CD4-positive, alpha-beta T cell treated with Interleukin-12 subunit alpha and Interleukin-12 subunit beta, for 1 hour (primary cell): Measurements from ENCODE around the gene TKFC.

Experiments
- DNase-seq: peaks from one replicate; pipeline ENCODE4 v3.0.0-alpha.2; 2020

TKFC gene

DNA sequence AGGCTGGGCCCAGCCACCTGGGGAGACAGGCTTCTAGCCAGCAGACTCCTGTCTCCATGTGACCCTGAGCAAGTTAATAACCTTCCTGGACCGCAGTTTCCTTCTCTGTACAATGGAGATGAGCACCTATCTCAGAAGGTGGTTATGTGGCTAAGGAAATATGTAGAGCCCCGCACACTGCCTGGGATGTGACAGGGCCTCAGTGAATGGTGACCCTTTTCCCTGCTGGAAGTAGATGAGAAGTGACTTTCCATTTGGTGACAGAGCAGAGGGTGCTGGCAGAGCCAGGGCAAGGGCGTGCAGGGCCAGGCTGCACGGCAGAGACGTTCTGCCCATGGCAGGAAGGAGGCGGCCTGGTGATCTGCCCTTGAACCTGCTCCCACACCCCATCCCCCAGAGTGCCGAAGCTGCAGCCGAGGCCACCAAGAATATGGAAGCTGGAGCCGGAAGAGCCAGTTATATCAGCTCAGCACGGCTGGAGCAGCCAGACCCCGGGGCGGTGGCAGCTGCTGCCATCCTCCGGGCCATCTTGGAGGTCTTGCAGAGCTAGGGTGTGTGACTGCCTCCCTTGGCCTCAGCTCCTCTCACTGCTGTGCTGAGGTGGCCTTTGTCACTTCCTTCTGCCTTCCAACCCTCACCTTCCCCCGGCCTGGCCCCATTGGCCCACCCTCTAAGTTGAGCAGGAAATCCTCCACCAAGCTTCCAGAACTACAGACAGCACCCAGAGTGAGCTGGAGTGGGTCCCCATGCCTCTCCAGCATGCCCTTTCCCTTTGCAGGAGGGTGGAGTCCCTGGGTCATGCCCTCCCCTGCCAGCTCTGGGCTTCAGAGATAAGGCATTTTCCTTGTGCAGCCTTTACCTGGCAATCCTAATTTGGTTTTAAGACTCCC is 13.2 kb downstream of the TKFC start:
- DNase-seq: no peak

DNA sequence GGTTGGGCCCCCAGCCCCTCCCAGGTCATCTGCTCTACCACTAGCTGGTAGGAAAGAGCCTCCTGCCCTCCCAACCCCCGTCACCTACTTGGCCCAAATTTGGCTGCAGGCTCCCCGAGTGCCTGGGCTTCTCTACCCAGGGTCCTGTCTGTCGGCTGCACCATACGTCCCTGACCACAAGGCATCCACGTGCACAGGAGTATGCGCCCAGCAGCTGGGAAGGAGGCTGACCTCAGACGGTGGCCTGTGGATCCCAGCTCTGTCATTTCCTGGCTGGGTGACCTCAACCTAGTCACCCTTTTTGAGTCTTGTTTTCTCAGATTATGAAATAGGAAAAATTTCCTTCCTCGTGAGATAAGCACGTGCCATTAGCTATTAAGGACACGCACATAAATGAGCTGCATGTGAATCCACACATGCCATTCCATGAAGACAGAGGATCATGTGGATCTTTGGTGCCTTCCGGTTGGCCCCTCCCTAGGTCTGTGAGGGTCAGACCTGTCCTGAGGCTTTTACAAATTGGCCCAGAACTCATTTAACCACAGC is 15.0 kb downstream of the TKFC start:
- DNase-seq: no peak

DNA sequence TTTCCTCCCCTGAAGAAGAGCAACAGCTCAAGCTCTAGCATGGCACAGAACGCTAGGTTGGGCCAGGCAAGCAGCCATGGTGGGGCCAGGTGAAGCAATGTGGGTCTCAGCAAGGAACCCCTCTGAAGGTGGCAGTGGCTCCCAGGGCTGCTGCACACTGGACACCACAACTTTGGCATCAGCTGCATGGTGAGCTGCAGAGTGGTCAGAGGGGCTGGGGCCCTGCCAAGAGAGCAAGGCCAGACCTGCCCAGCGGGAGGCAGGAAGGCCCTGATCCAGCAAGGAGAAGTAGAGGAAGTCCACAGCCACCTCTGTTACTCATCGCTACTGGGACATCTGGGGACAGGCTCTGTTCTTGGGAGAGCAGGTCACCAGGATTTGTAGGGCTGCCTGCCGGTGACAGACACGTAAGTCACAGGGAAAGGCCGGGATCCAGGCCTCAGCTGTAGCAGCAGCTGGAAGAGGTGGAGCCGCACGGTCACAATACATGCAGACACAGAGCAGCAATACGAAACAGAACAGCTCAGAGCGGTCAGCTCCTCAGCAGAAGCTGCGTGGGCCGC is 16.2 kb downstream of the TKFC start:
- no peak for DNase-seq

DNA sequence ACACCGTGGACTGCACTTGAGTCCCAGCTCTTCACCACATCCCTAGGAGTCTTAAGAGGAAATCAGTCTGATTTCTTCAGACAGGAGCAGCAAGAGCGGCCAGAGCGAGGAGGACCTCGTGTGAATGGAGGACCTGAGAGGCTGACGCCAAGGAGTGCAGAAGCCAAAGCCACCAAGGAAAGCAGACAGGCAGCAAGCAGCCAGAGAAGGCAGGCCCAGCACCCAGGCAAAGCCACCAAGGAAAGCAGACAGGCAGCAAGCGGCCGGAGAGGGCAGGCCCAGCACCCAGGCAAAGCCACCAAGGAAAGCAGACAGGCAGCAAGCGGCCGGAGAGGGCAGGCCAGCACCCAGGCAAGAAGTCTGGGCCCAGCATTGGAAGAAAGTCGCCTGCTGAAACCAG is 16.9 kb downstream of the TKFC start:
- DNase-seq: no peak

DNA sequence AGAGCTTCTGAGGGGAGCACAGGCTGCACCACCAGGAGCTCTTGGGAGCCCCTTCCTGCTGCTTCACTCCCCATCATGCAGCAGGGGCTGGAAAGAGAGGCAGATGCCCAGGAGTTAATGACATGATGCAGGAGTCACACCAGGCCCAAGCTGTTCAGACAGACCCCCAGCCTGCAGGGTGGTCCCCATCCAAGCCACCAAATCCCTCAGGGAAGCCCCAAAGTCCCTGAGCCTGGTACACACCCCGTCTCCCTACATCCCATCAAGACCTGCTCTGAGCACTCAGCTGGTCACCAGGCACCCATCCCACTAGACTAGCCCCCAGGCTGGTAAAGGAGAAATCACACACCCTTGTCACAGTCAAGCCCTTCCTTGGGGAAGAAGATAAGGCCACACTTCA is 17.3 kb downstream of the TKFC start:
- DNase-seq: no peak

DNA sequence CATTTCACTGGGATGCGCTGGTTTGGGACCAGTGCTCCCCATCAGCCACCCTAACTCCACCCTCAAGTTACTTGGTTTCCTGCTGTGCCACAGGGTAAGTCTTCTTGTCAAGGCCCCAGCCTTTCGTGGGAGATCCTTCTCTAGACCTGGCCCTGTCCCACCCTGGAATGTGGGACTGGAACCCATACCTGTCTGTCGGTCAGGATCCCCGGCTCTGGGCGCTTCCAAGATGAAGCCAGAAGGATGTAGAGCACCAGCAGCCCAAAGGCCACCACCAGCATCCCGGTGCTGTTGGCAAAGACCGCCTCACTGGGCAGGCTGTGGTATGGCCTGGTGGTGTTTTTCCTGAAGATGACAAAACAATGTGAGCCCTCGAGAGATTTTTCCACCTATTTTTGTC is 17.8 kb downstream of the TKFC start:
- DNase-seq: no peak

DNA sequence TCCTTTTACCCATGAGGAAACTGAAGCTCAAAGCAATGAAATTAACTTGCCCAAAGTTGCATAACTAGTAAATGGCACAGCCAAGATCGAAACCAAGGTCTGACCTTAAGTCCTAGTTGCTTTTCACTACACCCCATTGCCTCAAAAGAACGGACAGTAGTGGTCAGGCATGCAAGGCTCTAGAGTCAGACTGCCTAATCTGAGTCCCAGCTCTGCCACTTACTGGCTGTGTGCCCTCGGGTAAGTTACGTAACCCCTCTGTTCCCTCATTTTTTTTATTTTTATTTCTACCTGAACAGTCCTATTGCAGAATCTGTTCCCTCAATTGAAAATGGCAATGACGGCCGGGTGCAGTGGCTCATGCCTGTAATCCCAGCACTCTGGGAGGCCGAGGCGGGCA is 19.0 kb downstream of the TKFC start:
- DNase-seq: no peak

DNA sequence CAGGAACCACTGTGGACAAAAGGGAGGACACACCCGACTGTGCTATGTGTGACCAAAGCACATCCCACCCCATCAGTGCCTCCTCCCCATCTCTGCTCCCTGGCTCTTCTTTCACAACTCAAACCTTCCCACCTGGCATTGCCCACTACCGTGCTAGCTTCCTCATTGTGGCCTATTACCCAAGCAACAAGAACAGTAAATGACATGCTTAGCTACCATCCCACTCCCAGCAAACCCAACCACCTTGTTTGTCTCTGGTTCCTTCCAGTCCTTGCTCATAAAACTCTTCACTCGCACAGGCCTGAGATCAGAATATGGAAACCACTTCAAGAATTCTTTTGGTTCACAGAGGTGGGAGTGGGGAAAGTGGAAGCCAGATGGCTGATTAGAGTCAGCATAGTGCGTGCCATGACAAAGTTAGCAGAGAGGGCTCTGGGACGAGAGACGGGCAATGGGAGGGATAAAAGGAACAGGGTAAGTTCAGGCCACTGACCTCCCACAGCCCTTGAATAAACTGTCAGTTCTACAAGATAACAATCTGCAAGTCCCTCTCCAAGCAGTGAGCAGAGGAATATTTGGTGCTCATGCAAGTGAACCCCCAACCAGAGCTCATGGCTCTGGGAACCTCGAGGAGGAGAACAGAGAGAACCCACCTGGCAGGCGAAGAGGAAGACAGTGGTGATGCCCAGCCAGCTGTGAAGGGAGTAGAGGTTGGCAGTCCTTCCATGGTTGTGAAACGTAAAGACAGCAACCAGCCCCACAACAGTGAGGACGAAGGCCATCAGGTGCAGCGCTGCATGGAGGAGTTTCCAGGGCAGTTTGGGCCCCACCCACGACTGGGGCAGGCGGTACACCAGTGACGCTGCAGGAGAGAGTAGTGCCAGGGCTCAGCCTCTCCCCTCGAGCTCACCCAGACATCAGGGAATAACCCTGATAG is 20.4 kb downstream of the TKFC start:
- no peak for DNase-seq

DNA sequence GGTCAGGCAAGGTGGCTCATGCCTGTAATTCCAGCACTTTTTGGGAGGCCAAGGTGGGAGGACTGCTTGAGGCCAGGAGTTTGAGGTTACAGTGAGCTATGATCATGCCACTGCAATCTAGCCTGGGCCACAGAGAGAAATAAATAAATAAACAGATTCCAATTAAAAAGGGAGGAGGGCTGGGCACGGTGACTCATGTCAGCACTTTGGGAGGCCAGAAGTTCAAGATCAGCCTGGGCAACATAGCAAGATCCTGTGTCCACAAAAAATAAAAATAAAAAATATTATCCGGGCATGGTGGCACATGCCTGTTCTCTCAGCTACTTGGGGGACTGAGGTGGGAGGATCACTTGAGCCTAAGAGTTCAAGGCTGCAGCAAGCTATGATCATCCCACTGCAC is 21.2 kb downstream of the TKFC start:
- no peak for DNase-seq

DNA sequence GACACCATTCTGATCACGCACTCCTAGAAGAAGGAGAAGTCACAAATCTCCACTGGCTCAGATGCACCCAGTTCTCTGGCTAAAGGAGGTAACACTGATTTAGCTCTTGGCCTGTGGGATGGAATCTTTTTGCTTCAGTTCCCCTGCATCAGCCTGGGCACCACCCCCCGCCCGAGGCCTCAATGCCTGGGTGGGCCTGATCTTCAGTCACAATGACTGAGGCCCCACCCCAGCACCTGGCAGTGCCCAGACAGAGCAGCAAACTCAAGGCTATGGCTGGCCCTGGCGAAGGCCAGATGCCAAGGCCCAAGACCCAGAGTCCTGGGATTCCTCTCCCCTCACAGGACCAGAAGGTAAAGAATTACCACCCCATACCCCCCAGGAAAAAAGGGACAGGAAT is 23.7 kb downstream of the TKFC start:
- no peak for DNase-seq

DNA sequence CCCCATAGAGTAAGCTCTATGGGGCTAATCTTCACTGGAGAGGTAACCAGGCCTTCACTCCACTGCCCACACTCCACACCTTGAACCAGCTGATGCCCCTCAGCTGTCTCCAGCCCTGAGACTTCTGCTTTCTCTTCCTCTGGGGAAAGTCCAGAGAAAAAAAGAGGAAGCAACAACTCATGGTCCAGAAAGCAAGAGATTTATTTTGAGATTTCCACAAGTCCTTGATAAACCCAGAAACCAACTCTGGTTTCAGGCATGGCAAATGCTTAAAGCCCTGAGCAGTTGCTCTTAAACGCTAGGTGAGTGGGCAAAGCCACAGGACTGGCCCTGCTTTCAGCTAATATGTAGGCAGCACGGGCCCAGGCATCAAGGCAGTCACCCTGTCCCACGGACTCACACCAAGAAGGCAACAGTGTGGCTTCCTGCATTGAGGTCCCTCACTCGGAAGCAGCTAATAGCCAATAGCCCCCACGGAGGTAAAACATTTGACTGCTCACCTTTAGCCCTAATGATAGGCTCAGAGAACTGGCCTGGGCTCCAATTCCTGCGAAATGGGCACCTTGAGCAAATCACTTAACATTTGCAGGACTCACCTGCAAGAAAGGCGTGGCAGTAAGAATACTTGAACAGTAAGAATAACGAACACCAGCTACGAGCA is 24.3 kb downstream of the TKFC start:
- no peak for DNase-seq

DNA sequence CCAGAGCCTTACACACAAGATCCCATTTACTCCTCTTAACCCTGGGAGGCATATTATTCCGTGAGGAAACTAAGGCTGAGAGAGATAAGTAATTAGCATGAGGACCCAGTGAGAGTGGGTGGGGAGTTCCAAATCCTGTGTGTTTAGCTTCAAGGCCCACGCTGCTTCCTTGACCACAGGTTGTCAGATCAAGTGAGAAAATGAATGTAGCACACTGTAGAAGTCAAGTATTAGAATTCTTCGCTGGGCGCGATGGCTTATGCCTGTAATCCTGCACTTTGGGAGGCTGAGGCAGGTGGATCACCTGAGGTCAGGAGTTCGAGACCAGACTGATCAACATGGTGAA is 24.8 kb downstream of the TKFC start:
- DNase-seq: no peak

DNA sequence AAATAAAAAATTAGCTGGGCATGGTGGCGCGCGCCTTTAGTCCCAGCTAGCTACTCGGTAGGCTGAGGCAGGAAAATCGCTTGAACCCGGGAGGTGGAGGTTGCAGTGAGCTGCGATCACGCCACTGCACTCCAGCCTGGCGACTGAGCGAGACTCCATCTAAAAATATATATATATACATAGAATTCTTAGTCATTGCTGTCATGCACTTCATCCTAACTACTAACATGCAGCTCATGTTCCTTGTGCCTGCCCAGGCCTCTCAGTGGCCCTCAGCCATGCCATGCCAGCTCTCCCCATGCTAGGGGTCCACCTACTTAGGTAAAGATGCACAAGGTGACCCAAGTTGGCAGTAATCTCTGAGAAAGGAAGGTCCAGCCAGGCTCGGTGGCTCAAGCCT is 25.5 kb downstream of the TKFC start:
- DNase-seq: no peak

DNA sequence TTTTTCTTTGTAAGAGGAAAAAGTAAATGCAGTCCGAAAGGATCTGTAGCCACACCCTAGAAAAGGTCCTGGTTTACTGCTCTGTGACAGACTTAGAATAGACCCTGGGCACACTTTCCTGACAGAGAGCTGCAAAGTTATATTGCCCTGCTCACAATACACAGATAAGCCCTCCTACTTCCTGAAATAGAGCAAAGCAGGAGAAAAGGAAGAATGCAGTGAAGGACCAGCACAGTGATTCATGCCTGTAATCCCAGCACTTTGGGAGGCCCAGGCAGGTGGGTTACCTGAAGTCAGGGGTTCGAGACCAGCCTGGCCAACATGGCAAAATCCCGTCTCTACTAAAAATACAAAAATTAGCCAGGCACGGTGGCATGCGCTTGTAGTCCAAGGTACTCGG is 26.5 kb downstream of the TKFC start:
- no peak for DNase-seq

DNA sequence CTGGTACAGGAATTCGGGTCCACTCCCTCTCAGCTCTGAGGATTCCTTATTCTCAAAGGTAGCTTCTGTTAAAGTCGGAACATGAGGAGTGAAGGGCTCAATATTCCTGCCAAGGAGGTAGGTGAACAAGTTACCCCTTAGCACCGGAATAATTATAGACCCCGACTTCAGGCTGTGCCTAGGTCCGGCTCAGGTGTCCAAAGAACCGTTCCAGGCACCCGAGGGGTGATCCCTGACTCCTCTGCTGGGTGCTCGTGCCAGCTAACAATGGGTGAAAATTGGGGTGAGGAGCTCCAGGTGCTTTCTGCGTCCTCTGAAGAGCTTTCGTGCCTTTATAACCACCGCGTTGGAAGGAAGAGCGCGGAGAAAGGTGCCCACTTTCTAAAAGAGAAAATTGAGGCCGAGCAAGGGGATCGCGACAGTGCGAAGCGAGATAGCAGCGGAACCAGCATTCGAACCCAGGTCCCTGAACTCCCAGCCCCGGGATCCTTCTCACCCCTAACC is 28.3 kb downstream of the TKFC start:
- no peak for DNase-seq

DNA sequence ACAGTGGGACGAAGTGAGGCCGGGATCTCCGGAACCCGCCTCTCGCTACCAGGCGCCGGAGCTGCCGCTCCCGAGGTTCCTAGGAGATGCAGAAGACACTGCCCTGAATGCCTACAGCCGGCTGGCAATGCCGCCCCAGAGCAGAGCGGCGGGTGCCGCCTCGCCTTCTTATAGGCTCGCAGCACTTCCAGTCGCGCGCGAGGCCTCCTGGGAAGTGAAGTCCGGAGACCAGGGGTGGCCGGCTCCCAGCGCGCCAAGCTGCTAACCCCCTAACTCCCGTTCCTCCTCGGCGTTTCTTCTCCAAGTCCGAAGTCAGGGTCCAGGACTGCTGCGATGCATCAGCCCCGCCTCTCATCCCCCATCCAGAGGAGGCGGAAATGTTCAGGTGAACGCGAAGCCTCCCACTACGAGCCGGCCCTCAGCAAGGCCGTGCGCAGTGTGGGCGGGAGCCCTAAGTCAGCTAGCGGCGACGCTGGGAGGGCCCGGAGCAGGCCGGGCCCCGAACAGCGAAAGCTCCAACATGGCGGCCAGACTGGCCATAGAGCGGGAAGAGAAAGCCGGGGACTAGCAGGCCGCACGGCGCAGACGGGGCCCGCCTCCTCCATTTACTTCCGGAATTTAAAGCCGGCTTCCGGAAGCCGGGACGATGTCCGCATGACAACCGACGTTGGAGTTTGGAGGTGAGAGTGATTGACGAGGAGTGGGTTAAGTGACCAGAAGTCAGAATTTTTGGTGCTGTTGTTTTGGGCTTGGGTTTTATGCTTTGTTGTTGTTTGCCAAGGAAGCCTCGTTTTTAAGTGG is 28.9 kb downstream of the TKFC start, which contains the start of the genes CYB561A3 and TMEM138:
Gene CYB561A3 (minus strand): TSS at position 142 of the 801 bp plus-strand sequence. CDS start 5,169 bp downstream, outside the sequence.
Gene TMEM138 (plus strand): TSS at position 634 of the 801 bp plus-strand sequence. CDS start 2,017 bp downstream, outside the sequence.
- peak; percentile 89 for DNase-seq

DNA sequence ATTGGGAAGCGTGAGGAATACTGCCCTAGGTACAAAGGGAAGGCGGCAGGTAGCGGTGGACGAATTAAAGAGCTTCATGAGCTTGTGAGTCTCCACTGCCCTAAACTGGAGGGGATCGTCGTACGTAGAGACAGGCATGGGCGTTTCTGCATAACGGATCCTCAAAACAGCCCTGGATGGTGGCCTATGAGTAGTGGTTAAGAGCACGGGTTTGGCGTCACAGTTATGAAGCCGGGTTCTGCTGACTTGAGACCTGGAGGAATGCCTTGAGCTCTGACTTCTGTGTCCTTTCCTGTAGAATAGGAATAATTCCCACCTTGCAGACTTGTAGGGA is 29.5 kb downstream of the TKFC start:
- peak; percentile 36 for DNase-seq

DNA sequence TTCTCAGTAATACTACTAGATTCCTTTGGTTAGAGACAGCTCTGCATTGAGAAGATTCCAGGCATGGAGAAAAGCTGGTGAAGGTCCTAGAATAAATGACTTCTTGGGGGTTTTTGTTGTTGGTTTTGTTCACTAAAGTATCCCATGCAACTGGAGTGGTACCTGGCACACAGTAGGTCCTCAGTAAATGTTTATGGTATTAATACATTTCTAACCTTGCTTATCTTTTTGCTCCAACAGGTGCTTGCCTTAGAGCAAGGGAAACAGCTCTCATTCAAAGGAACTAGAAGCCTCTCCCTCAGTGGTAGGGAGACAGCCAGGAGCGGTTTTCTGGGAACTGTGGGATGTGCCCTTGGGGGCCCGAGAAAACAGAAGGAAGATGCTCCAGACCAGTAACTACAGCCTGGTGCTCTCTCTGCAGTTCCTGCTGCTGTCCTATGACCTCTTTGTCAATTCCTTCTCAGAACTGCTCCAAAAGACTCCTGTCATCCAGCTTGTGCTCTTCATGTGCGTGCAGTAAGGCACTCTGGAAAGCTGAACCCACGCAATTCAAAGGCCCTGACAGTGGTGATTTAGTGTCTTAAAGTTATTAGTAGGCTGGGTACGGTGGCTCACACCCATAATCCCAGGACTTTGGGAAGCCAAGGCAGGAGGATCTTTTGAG is 31.1 kb downstream of the TKFC start:
- DNase-seq: no peak

DNA sequence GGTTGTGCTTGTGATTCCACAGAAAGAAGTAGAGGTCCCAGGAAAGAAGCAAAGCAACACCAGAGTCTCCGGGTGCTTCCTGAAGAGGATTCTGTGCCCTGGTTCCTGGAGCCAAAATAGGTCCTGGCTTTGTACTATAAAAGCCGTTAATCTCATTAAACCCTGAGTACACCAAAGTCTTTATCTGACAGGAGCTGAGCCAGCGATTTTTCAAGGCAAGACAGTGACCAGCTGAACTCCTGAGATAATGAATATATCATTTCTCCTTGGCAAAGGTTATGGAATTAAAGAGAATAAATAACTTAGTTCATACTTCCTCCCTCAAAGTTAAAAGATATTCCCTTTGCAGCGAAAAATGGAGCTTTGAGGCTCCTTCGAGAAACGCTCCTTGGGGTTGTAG is 34.4 kb downstream of the TKFC start:
- DNase-seq: no peak

DNA sequence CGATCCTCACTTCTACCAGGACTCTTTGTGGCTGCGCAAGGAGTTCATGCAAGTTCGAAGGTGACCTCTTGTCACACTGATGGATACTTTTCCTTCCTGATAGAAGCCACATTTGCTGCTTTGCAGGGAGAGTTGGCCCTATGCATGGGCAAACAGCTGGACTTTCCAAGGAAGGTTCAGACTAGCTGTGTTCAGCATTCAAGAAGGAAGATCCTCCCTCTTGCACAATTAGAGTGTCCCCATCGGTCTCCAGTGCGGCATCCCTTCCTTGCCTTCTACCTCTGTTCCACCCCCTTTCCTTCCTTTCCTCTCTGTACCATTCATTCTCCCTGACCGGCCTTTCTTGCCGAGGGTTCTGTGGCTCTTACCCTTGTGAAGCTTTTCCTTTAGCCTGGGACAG is 35.6 kb downstream of the TKFC start:
- no peak for DNase-seq
